LNCAP (cell line): ENCODE measurements around the gene SLC26A2.

Experiments used
- TF ChIP-seq, protein P1 (sequence below): fragments of 450-650 bp; IDR thresholded peaks from 2 replicates; pipeline ENCODE4 v1.5.1; 2017; ENCODE audit warnings: mild to moderate bottlenecking

SLC26A2 gene

DNA sequence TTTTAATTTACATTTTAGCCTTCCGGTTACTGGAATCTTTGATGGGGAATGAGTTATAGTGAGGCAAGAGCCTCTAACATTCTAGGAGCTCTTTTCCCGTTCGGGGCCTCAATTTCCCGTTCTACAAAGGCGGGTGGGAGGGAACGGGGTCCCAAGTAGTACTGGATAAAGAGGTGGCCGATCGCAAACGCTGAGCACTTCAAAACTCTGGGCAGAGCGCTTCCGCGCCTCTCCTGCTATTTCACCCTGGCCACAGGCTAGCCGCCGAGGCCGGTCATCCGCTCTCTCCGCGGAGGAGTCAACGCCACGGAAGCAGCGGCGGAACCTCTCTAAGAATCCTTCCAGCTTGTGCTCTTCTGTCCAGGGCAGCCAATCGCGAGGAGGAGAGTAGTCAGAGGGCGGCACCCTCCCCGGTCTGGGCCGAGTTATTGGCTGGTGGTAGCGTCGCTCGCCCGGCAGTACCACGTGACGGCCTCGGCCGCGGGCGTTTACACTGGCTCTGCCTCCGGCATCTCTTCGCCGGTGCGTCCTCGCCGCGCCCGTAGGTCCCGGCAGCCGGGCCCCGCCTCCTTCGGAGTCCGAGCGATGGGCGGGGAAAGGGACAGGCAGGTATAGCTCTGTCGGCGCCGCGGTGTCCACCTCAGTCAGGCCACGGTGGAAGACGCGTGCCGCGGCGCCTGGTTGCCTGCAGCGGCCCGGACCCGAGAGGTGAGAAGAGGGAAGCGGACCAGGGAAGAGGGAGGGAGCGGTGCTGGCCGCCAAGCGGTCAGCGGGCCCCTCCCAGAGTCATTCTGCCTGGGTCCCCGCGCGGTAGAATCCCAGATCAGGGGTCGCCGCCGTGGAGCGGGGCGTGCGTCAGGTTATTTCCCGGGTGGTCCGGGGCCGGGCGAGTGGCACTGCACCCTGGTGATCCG, at the start of gene SLC26A2:
TSS of gene SLC26A2 (plus strand) at position 487 of the 914 bp plus-strand sequence. CDS start 16,895 bp downstream, outside the sequence.
- TF ChIP-seq, protein P1, sequence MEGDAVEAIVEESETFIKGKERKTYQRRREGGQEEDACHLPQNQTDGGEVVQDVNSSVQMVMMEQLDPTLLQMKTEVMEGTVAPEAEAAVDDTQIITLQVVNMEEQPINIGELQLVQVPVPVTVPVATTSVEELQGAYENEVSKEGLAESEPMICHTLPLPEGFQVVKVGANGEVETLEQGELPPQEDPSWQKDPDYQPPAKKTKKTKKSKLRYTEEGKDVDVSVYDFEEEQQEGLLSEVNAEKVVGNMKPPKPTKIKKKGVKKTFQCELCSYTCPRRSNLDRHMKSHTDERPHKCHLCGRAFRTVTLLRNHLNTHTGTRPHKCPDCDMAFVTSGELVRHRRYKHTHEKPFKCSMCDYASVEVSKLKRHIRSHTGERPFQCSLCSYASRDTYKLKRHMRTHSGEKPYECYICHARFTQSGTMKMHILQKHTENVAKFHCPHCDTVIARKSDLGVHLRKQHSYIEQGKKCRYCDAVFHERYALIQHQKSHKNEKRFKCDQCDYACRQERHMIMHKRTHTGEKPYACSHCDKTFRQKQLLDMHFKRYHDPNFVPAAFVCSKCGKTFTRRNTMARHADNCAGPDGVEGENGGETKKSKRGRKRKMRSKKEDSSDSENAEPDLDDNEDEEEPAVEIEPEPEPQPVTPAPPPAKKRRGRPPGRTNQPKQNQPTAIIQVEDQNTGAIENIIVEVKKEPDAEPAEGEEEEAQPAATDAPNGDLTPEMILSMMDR, result no peak

DNA sequence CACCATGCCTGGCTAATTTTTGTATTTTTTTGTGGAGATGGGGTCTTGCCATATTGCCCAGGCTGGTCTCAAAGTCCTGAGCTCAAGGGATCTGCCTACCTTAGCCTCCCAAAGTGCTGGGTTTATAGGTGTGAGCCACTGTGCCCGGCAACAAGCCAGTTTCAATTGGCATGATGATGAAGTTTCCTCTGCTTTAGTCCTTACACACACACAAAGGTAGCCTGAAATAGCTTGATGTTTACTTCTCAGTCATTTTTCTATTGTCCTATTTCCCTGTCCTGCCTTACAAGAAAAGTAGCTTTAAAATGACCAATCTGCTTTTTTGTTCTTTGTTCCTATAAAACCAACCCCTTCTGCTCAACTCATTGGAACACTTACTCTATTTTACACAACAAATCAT, 49.5 kb upstream of the SLC26A2 start:
- TF ChIP-seq, protein P1, result no peak

DNA sequence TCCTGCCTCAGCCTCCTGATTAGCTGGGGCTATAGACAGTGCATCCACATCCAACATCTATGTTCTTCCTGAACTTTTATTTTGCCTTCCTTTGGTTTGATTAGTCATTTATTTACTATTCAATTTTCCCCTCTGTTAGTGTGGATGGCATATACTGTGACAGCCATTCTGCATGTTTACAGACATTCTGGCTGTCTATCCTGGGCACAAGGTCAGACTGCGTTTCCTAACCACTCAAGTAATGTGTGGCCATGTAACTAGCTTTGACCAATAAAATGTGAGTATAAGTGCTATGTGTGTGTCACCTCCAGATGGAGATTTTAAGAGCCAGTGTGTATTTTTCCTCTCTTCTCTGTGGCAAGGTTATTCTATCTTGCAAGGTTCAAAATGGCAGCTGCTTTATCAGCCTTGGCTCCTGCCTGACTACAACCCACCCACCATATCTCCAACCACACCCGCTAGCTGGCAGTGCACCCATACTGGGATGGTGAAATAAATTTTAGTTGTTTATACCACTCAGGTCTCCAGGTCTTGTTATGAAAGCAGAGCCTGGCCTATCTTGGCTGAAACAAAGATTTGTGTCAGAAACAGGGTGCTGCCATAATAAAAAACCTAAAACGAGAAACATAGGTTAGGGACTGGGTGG, 48.2 kb upstream of the SLC26A2 start:
- TF ChIP-seq, protein P1, result no peak

DNA sequence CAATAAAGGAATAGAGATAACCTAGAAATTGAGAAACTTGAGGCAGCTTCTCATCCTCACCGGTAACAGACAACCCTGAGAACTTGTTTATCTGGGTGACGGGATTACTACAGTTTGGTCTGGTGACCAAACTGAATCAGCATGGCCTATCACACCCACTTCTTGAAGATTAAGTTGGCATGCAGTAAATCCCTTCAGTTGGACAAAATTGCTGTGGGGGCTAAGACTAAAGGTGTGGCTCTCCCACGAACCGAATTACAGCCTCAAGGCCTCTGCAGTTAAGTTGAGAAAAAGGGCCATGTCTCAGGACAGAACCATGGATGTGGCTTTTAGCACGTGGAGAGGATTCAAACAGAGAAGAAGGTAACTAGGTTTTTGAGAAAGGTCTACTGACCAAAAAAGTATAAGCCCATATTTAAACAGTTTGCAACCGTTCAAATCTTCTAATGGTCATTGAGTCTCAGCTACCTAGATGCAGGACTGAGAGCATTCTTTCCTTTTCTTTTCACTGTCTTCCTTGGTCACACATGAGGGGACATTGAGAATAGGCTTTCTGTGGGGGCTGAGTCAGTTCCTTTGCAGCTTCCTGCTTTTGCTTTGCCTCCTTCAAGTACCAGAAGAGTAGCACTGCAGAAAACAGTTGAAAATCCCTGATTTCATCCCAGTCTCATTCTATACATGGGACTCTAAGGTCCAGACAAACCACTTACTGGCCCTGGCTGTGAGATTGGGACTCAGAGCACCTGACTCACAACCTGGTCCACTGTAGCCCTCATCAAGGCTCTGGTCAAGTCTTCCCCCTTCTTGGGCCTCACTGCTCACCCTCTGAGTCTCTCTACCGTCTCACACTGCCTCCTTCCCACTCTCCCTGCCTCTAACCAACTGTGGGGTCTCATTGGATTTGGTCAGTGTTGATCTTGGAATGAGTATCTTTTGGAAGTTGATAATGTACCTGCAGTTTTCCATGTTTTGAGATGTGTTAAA, 46.8 kb upstream of the SLC26A2 start:
- TF ChIP-seq, protein P1, result no peak

DNA sequence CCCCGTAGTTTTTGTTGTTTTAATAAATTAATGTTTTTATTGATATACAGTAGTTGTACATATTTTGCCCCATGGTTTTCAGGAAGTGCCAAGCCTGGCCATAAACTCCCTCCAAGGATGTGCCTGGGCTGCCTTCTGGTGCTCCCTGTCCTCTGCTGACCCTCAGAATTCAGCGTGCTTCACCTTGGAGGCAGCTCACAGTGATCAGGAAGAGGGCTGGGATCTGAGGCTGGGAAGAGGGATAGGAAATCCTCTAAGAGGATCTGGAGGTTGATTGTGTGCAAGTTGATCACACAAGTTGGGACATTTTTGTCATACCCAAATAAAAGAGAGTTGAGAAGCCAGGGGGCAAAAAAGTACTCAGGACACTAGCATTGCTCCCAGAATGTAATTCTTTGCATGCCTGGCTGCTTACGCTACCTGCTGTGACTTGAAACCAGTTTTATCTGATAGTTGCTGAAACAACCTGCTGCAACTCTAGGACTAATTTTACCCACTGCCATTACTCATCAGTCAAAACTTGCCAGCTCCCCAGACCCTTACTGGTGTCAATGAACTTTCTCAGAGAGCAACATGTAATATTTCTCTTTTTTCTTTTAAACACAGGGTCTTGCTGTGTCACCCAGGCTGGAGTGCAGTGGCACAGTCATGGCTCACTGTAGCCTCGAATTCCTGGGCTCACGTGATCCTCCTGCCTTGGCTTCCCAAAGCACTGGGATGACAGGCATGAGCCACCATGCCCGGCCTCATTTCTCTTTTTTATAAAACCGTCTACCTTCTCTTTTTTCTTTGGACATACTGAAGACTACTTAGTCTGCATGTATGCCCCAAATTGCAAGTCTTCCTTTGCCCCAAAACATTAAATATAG, 44.9 kb upstream of the SLC26A2 start:
- TF ChIP-seq, protein P1, result no peak

DNA sequence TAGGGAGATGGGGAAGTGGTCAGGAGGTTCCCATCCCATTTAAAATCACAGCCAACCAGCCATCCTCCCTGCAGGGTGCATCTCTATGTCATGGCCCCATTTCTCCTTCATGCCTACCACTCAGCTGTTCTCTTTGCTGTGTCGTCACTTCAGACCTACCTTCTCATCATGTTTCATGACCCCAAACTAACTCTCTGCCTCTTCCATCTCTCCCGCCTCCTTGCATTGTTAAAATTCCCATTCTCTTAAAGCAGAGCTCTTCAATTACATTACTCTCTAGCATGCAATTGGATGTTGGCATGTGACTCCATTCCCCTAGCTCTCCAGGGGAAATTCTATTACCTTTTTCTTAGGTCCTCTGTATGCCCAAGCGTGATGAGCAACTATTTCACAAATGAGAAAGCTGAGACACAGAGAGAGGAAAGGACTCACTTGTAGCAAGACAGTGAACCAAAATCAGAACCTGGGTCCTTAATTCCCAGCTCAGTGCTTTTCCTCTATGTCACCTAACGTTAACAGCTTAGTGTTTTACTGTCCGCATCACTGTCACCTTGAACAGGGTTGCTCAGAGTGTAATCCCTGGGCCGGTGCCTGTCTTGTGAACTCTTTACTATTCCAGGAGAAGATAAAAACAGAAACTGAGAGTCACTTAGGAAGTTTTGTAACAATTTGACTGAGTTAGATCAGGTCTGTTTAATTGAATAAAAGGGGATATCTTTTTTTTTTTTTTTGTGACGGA, 44.1 kb upstream of the SLC26A2 start:
- TF ChIP-seq, protein P1, result no peak
